ENCODE measurements around the gene TMEM139.

The TMEM139 gene

DNA sequence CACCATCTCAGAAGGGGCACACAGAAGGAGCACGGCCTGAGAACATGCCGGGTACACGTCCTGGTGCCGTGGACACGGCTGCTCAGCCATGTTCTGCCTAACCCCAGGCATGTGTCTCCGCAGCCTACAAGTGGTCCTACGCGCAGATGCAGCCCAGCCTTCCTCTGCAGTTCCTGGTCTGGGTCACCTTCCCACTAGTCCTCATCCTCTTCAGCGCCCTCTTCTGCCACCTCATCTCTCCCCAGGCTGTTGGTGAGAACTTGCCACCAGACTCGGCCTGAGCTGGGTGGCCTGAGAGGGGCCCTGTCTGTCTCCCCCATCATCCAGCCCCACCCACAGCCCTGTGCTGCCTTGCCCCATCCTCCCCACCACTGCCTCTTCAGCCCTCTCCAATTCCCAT lies 36.5 kb downstream of the TMEM139 start:
- TF ChIP-seq, protein P1, sequence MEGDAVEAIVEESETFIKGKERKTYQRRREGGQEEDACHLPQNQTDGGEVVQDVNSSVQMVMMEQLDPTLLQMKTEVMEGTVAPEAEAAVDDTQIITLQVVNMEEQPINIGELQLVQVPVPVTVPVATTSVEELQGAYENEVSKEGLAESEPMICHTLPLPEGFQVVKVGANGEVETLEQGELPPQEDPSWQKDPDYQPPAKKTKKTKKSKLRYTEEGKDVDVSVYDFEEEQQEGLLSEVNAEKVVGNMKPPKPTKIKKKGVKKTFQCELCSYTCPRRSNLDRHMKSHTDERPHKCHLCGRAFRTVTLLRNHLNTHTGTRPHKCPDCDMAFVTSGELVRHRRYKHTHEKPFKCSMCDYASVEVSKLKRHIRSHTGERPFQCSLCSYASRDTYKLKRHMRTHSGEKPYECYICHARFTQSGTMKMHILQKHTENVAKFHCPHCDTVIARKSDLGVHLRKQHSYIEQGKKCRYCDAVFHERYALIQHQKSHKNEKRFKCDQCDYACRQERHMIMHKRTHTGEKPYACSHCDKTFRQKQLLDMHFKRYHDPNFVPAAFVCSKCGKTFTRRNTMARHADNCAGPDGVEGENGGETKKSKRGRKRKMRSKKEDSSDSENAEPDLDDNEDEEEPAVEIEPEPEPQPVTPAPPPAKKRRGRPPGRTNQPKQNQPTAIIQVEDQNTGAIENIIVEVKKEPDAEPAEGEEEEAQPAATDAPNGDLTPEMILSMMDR (conservative IDR thresholded peaks at IDR 0.05; ENCODE audit: low read length) = no peak
- no peak for DNase-seq (ENCODE audit: low read depth)
- H3K4me3 ChIP-seq (ENCODE audit: low read length) = no peak overlapping the region

DNA sequence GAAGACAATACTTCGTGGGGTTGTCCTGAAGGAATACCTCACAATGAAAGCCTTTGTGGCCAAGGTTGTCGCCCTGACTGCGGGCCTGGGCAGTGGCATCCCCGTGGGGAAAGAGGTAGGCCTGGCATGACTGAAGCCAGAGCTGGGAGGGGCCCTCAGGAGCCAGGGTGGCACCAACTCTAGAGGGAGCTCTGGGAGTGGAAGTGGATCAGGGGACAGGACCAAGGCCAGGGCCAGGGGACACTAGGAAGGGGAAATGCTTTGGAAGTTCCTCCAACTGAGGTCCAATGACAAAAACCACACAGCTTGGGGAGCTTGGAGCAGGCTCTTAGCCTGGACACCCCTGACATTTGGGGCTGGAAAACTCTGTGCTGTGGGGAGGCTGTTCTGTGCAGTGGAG lies 37.0 kb downstream of the TMEM139 start:
- no peak for DNase-seq (ENCODE audit: low read depth)
- H3K4me3 ChIP-seq (ENCODE audit: low read length) = no peak overlapping the region
- TF ChIP-seq, protein P1 (conservative IDR thresholded peaks at IDR 0.05; ENCODE audit: low read length) = 0 out of 2 replicates have a peak, but pooled peaks have one; percentile 20

DNA sequence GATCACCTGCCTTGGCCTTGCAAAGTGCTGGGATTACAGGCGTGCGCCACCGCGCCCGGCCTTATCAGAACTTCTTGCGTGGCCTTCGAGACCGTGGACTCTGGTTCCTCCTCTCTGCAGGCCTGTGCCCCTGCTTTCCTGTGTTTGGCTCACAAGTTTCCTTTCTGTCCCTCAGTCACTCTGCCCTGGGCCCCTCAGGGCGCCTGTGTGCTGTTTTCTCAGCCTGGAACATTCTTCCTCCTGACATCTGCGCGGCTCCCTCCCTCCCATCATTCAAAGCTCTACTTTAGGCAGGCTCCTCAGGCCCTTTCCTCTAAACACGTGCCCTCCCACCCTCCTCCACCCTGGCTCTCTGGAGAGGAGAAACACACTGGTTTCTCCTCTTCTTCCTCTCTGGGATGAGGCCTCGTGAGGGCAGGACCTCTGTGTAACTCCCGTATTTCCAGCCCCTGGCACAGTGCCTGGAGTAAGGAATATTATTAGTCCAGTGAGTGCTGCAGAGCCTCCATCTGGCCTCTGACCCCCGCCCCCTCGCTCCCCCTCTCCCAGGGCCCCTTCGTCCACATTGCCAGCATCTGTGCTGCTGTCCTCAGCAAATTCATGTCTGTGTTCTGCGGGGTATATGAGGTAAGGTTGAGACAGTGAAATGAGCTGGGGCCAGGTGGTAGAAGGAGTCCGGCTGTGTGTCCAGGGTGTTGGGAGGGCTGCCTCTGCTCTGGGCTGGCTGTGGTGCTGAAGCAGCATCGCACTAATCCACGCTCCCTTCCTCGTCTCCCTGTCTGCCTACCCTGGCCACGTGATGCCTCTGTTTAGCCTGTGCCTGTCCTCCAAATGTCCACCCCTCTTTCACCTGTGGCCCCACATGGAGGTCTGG lies 38.2 kb downstream of the TMEM139 start:
- no peak for DNase-seq (ENCODE audit: low read depth)
- TF ChIP-seq, protein P1 (conservative IDR thresholded peaks at IDR 0.05; ENCODE audit: low read length) = no peak
- H3K4me3 ChIP-seq (ENCODE audit: low read length) = no peak overlapping the region

DNA sequence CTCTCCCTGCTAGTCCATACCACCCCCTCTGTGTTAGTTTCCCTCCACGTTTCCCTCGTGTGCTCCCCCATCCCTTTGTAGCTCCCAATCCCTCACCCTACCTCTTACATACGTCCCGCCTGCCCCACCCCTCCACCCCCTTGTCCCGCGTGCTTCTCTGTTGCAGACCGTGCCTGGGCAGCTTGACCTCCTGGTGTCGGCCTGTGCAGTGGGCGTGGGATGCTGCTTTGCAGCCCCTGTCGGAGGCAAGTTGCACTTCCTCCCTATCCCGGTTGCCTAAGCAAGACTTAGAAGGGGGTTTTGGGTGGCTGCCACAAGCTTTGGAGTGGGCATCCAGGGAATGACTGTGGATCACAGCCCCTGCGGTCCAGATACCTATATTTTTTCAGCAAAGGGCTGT lies 38.9 kb downstream of the TMEM139 start:
- TF ChIP-seq, protein P1 (conservative IDR thresholded peaks at IDR 0.05; ENCODE audit: low read length) = no peak
- H3K4me3 ChIP-seq (ENCODE audit: low read length) = no peak overlapping the region
- DNase-seq (ENCODE audit: low read depth) = no peak

DNA sequence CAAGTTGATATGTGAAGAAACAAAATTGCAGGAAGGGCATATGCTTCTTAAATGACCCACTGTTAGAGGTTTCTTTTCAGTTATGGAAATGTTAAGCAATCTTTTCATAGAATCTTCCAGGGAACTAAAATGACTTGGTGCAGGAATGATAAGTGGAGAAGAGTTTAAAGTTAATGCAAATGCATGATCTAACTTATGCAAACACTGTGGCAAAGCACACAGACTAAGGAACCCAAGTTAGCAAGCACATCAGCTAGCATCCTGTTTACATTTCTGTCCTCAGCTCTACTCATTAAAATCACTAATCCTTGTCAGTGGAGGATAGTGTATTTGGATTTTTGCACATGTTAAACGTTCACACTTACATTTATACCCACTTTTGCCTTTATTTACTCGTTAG lies 40.5 kb downstream of the TMEM139 start:
- TF ChIP-seq, protein P1 (conservative IDR thresholded peaks at IDR 0.05; ENCODE audit: low read length) = no peak
- DNase-seq (ENCODE audit: low read depth) = no peak
- no peak overlapping the region for H3K4me3 ChIP-seq (ENCODE audit: low read length)

DNA sequence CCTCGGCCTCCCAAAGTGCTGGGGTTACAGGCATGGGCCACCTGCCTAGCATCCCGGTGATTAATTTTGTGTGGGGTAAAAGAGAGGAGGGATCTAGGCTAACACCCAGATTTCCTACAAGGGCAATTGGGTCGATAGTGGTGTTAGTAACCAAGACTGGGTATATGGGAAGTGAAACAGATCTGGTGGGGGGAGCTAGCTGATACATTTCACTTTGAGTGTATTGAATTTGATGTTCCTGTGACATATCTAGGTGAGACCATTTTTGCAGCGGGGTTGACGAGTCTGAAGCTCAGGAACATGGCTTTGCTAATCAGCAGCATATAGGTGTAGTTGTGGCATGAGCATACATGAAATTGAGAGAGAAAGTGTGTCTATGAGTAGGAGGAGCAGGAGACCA lies 43.1 kb downstream of the TMEM139 start:
- no peak for DNase-seq (ENCODE audit: low read depth)
- H3K4me3 ChIP-seq (ENCODE audit: low read length) = no peak overlapping the region
- TF ChIP-seq, protein P1 (conservative IDR thresholded peaks at IDR 0.05; ENCODE audit: low read length) = no peak
